PC-3 (cell line): Measurements from ENCODE around the gene CAMTA1. TPM values are rescaled to one million over a fixed set of nuclear protein-coding genes. Genes with fewer than 3 reads are reported as not detected.
A peak's percentile ranks its signal among the peaks of the same experiment; 100 is the strongest.

Experiments
- ATAC-seq: fragments of 200-7000 bp; cut with Tn5 transposase; 2 replicates; pipeline ENCODE4 v1.9.1; 2020; ENCODE audit warnings: mild to moderate bottlenecking, moderate library complexity
- BruUV-seq: library from RNA; stranded (reverse); fragments of 400-500 nt; replicated peaks from 2 replicates; lab custom pipeline; 2021; lab: Mats Ljungman, UMichigan
- CTCF ChIA-PET: fragments of 300-600 bp; sonication (Branson Sonifier 250); formaldehyde crosslinking; loops from one replicate; lab custom pipeline; 2022; ENCODE audit warnings: antibody characterized with exemption; lab: Charles Lee
- POLR2A ChIA-PET: fragments of 300-600 bp; sonication (Branson Sonifier 250); formaldehyde crosslinking; loops from one replicate; lab custom pipeline; 2022; ENCODE audit warnings: antibody characterized with exemption; ENCODE audit not compliant: unreplicated experiment; lab: Charles Lee
- DNase-seq: peaks from one replicate; pipeline ENCODE4 v3.0.0-alpha.2; 2015
- H2AFZ ChIP-seq: fragments of 300-600 bp; sonication (generic); 2 replicates; pipeline ENCODE4 v1.6.0; 2016; ENCODE audit warnings: antibody characterized with exemption, low read length
- H3F3A ChIP-seq: fragments of 300-600 bp; sonication (generic); one replicate; pipeline ENCODE4 v1.6.0; 2017; ENCODE audit warnings: antibody characterized with exemption, low read length, control low read depth, mild to moderate bottlenecking; ENCODE audit not compliant: unreplicated experiment
- H3K27ac ChIP-seq: fragments of 300-600 bp; sonication (generic); 2 replicates; pipeline ENCODE4 v1.5.1; 2016; ENCODE audit warnings: mild to moderate bottlenecking, low read length
- H3K27me3 ChIP-seq: fragments of 300-600 bp; sonication (generic); 2 replicates; pipeline ENCODE4 v1.6.1; 2016; ENCODE audit warnings: low read length, mixed read lengths
- H3K36me3 ChIP-seq: fragments of 300-600 bp; sonication (generic); 2 replicates; pipeline ENCODE4 v1.6.1; 2016; ENCODE audit warnings: low read depth, mixed run types, low read length, mixed read lengths
- H3K4me1 ChIP-seq: fragments of 300-600 bp; sonication (generic); 2 replicates; pipeline ENCODE4 v1.5.1; 2016; ENCODE audit warnings: low read length; ENCODE audit not compliant: insufficient read depth
- H3K4me2 ChIP-seq: fragments of 300-600 bp; sonication (generic); 2 replicates; pipeline ENCODE4 v1.6.0; 2016; ENCODE audit warnings: low read length
- H3K4me3 ChIP-seq: fragments of 300-600 bp; sonication (generic); 2 replicates; pipeline ENCODE4 v1.5.1; 2016; ENCODE audit warnings: mild to moderate bottlenecking, low read length, mixed read lengths
- H3K79me2 ChIP-seq: fragments of 300-600 bp; sonication (generic); 2 replicates; pipeline ENCODE4 v1.6.1; 2017; ENCODE audit warnings: low read length, mixed read lengths
- H3K9ac ChIP-seq: fragments of 300-600 bp; sonication (generic); 2 replicates; pipeline ENCODE4 v1.6.0; 2016; ENCODE audit warnings: mild to moderate bottlenecking, low read length
- H3K9me2 ChIP-seq: fragments of 300-600 bp; sonication (generic); replicated peaks from 2 replicates; pipeline ENCODE4 v1.6.1; 2016; ENCODE audit warnings: mixed run types, low read length, mixed read lengths
- H3K9me3 ChIP-seq: fragments of 300-600 bp; sonication (generic); 2 replicates; pipeline ENCODE4 v1.6.1; 2016; ENCODE audit warnings: low read length, mixed read lengths
- H4K20me1 ChIP-seq: fragments of 300-600 bp; sonication (generic); 2 replicates; pipeline ENCODE4 v1.6.1; 2016; ENCODE audit warnings: low read length, mixed read lengths
- CTCF ChIP-seq: fragments of 300-600 bp; sonication (generic); conservative IDR thresholded peaks from 2 replicates; pipeline ENCODE4 v1.5.1; 2017; ENCODE audit warnings: antibody characterized with exemption, low read depth, mild to moderate bottlenecking, low read length
- EZH2 ChIP-seq: fragments of 300-600 bp; sonication (generic); IDR thresholded peaks from one replicate; pipeline ENCODE4 v1.6.1; 2017; ENCODE audit warnings: antibody characterized with exemption, mild to moderate bottlenecking, low read length; ENCODE audit not compliant: unreplicated experiment
- EZH2phosphoT487 ChIP-seq: fragments of 300-600 bp; sonication (generic); IDR thresholded peaks from 2 replicates; pipeline ENCODE4 v1.6.1; 2018; ENCODE audit warnings: mild to moderate bottlenecking, antibody characterized with exemption, low read length, borderline replicate concordance
- intact Hi-C: fragments of 100-400 bp; cut with micrococcal nuclease; formaldehyde crosslinking; loops from 2 replicates; pipeline ENCODE4 v1.9.0; 2023
- total RNA-seq: library from RNA; depleted of rRNA; stranded (reverse); fragments of >200 nt; gene quantifications from 2 replicates; pipeline ENCODE4 v1.2.3, GENCODE V29; 2014

CAMTA1 gene
- total RNA-seq, 1 experiment from 2014 or later = 40.8 TPM

GRCh38 chr1:7302873-7303272 is 517.6 kb downstream of the CAMTA1 start:
- ATAC-seq (no peak), DNase-seq (no peak)
- H3F3A ChIP-seq = peaks cover 9% of the 10 kb centered on the region
- no peak overlapping the region for H3K4me3 ChIP-seq
- no peak overlapping the region for H3K4me2 ChIP-seq
- H3K27me3 ChIP-seq = no peaks in the 10 kb centered on the region
- intact Hi-C loops = no loop called here
- no peaks in the 10 kb centered on the region for H3K9me3 ChIP-seq
- H3K4me1 ChIP-seq = peaks cover 29% of the 10 kb centered on the region
- no peak overlapping the region for H2AFZ ChIP-seq
- no peaks in the 10 kb centered on the region for H4K20me1 ChIP-seq
- no peaks in the 10 kb centered on the region for H3K79me2 ChIP-seq
- ChIA-PET CTCF (no interaction called here), POLR2A (no interaction called here)
- no peaks in the 10 kb centered on the region for H3K36me3 ChIP-seq
- H3K9me2 ChIP-seq = no peaks in the 10 kb centered on the region
- TF ChIP-seq EZH2 = no peak
- TF ChIP-seq CTCF = no peak; the same call in 1 of the 2 replicates
- TF ChIP-seq EZH2phosphoT487 = no peak
- no TSS peak for BruUV-seq
- no peak overlapping the region for H3K9ac ChIP-seq
- no peak overlapping the region for H3K27ac ChIP-seq

DNA sequence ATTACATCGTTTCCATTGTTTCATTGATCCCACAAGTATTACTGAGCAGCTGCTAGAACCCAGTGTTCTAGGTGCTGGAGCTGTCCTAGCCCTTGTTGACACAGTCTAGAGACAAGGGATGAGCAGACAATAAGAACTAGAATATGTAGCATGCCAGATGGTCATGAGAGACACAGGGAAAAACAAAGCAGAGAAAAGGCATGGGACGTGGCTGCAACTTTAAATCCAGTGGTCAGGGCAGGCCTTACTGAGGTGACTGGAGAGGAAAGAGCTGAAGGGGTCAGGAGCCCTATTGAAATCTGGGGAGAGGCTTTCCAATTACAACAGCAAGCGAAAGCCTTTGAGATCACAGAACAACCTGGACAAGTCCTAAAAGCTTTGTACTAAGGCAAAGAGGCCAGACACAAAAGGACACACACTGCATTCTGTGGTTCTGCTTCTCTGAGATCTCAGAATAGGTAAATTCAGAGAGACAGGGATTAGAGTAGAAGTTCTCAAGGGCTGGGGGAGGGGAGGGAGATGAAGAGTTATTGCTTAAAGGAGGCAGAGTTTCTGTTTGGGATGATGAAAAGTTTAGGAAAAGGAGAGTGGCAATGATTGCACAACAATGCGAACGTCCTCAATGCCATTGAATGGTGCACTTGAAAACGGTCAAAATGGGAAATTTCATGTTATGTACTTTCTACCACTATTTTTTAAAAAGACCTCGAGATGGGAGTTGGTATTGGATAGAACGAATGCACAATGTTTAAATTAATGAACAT is 518.5 kb downstream of the CAMTA1 start:
- H3F3A ChIP-seq = peaks cover 8% of the 10 kb centered on the region
- no peaks in the 10 kb centered on the region for H3K9me2 ChIP-seq
- H3K79me2 ChIP-seq = no peaks in the 10 kb centered on the region
- POLR2A ChIA-PET = no interaction called here
- H3K9ac ChIP-seq = no peak overlapping the region
- no peak overlapping the region for H2AFZ ChIP-seq
- CTCF ChIA-PET = no interaction called here
- H4K20me1 ChIP-seq = no peaks in the 10 kb centered on the region
- ATAC-seq (no peak), DNase-seq (no peak)
- no peak for TF ChIP-seq CTCF
- TF ChIP-seq EZH2 = no peak
- no peak for TF ChIP-seq EZH2phosphoT487
- no peak overlapping the region for H3K4me3 ChIP-seq
- intact Hi-C loops = no loop called here
- no peaks in the 10 kb centered on the region for H3K27me3 ChIP-seq
- H3K27ac ChIP-seq = no peak overlapping the region
- BruUV-seq = no TSS peak
- H3K4me1 ChIP-seq = peaks cover 27% of the 10 kb centered on the region
- no peaks in the 10 kb centered on the region for H3K36me3 ChIP-seq
- no peak overlapping the region for H3K4me2 ChIP-seq
- no peaks in the 10 kb centered on the region for H3K9me3 ChIP-seq

DNA sequence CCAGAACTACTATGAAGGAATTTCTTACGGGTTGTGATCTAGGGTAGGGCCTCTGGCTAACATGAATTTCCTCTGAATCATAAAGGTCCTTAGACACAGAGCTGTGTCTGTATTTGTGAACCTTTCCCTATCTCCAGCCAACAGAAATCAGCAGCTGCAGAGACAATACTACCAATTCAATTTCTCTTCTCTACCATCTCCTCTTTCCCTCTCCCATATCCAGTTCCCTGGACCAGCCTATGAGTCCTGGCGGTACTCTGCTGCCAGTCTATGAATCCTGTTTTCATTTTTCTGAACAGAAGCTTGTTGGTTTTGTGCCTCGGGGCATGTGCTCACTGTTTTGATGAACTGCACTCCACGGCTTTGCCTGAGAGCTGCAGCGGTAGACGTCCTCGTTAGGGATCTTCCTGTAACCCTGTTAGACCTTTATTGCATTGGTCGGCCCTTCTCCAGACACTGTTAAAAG is 527.9 kb downstream of the CAMTA1 start:
- no peak for DNase-seq
- CTCF ChIA-PET = no interaction called here
- no peaks in the 10 kb centered on the region for H3K27me3 ChIP-seq
- no peaks in the 10 kb centered on the region for H3K9me2 ChIP-seq
- no peaks in the 10 kb centered on the region for H3K4me1 ChIP-seq
- peak overlapping the region; percentile 17; the same call in 1 of the 2 replicates for H3K4me2 ChIP-seq
- POLR2A ChIA-PET = no interaction called here
- TF ChIP-seq CTCF = no peak
- no peak for TF ChIP-seq EZH2
- no peak for TF ChIP-seq EZH2phosphoT487
- H3F3A ChIP-seq = no peaks in the 10 kb centered on the region
- no peak overlapping the region for H2AFZ ChIP-seq
- intact Hi-C loops = no loop called here
- no peak overlapping the region for H3K27ac ChIP-seq
- no peaks in the 10 kb centered on the region for H4K20me1 ChIP-seq
- no peak overlapping the region for H3K4me3 ChIP-seq
- no TSS peak for BruUV-seq
- no peaks in the 10 kb centered on the region for H3K79me2 ChIP-seq
- no peak overlapping the region for H3K9ac ChIP-seq
- no peaks in the 10 kb centered on the region for H3K36me3 ChIP-seq
- no peaks in the 10 kb centered on the region for H3K9me3 ChIP-seq
- ATAC-seq = no peak
